Measurements from ENCODE around the gene APLP2. TPM values are rescaled to one million over a fixed set of nuclear protein-coding genes. Genes with fewer than 3 reads are reported as not detected.

APLP2 gene
- total RNA-seq (2022; extraction: Qiagen RNA extraction) = 160 to 184 TPM (median 178 TPM) in 5 replicates

GRCh38 chr11:130069659-130070108, at the start of gene APLP2:
APLP2 (plus strand) TSS chr11:130069894; CDS start chr11:130069978, 84 bp downstream.

DNA sequence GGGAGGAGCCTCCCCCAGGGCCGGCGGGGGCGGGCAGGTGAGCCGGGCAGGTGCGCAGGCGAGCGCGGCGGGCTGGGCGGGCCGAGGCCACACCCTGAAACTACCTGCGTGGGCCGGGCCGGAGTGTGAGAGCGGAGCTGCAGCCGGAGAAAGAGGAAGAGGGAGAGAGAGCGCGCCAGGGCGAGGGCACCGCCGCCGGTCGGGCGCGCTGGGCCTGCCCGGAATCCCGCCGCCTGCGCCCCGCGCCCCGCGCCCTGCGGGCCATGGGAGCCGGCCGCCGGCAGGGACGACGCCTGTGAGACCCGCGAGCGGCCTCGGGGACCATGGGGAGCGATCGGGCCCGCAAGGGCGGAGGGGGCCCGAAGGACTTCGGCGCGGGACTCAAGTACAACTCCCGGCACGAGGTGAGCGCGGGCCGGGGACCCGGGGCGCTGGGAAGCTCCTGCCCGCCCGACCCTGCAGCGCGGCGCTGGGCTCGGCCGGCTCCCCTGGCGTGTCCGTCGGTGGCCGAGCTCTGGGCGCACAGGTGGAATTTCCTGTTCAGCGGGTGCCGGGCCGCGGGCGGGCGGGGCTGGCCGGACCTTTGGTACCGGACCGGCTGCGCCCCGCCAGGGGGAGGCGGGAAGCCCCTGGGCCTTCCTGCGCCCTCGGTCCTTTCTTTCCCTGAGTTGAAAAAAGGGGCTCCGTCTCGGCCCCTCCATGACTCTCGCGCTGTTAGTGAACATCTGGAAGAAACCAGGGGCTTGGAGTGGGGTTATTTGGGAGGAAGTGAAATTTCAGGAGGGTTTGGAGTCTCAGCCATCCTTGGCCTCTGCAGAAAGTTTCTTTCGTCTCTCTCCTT, 90.2 kb downstream of the APLP2 start, which contains the start of gene ST14:
Gene ST14, plus strand, starts transcription at position 126 of the 841 bp plus-strand sequence. Its CDS starts 198 bp downstream, at position 324.

Other genes starting within 250 kb of the APLP2 start
- 8.5 to 13.5 TPM (median 13.2 TPM) in 5 replicates for gene NFRKB, start 174.3 kb upstream of the APLP2 start, total RNA-seq (2022; extraction: Qiagen RNA extraction)
- gene PRDM10, start 67.1 kb upstream of the APLP2 start, total RNA-seq (2022; extraction: Qiagen RNA extraction) = 1.0 to 2.0 TPM (median 1.8 TPM) in 5 replicates
- gene ST14, start 89.9 kb downstream of the APLP2 start, total RNA-seq (2022; extraction: Qiagen RNA extraction) = 0.06 to 0.26 TPM (median 0.09 TPM) in 5 replicates
- gene ZBTB44, start 245.0 kb downstream of the APLP2 start, total RNA-seq (2022; extraction: Qiagen RNA extraction) = 5.3 to 8.1 TPM (median 7.5 TPM) in 5 replicates

Measured in A549 treated with dexamethasone at 1 μM for 4 hours (cell line).